NCI-H748 (cell line): ENCODE measurements around the gene R3HDML.
A peak's percentile ranks its signal among the peaks of the same experiment; 100 is the strongest.

ENCODE experiments used
- DNase-seq: peaks from one replicate; lab custom pipeline; 2025; ENCODE audit not compliant: unreplicated experiment; lab: John Stamatoyannopoulos, UW

R3HDML gene

DNA sequence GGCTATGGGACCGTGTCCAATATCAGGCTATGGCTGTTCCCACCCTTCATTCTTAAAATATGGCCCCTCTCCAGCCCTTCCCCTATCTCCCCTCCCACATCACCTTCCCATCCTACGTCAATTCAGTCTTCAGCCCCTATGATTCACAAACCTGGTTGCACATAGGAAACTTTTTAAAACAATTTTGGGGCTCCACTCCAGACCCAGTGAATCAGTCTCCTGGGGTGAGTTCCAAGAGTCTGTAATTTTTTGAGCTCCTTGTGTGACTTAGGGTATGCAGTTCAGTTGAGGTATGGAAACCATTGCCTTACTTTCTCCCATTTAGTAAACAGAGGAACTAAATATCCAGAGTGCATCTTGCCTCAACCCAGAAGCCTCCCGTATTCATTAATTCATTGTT, 24.2 kb downstream of the R3HDML start:
- no peak for DNase-seq

- DNase-seq, result no peak
These were observed 25.7 kb downstream of the R3HDML start for GRCh38 chr20:44362466-44362940.

- DNase-seq, result no peak
These were observed 27.2 kb downstream of the R3HDML start for GRCh38 chr20:44364068-44364467.

- DNase-seq, result no peak
These were observed 27.9 kb downstream of the R3HDML start for GRCh38 chr20:44364780-44365179.

GRCh38 chr20:44367746-44368145, 30.9 kb downstream of the R3HDML start:
- no peak for DNase-seq

DNA sequence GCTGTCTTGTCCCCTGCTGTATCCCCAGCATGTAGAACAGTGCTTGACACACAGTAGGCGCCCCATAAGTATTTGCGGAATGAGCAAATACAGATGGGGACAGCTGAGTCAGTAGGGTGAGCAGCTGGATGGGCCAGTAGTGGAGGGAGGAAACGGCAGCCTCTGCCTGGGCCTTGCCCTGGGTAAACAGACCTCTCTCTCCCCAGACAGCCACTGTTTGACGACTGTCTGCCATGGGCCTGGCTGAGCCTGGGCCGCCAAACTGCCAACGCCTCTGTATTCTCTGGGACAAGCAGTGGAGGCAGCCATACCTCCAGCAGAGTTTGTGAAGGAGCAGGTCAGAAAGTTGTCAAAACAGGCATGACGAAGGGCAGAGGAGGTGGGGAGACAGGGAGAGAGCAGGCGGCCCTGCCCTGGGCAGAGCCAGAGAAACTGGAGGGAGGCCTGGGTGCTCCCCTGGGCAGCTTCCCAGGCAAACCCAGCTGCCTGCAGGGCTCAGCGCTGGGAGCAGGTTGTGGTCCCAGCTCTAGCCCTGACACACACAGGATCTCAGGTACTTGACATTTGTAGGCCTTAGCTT, 33.9 kb downstream of the R3HDML start:
- no peak for DNase-seq

DNA sequence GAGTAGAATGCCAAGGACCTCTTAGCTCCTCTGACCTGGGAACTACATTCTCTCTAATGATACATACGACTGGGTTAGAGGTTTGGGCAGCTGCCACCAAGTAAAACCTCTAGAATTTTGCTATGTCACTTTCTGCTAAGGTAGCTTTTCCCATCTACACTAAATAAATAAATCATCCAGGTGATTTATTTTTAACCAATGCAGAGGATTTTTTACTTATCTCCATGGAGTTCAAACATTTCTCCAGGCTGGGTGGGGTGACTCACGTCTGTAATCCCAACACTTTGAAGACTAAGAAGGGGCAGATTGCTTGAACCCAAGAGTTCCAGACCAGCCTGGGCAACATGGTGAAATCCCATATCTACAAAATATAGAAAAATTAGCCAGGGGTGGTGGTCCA, 45.8 kb downstream of the R3HDML start:
- DNase-seq, result no peak

DNA sequence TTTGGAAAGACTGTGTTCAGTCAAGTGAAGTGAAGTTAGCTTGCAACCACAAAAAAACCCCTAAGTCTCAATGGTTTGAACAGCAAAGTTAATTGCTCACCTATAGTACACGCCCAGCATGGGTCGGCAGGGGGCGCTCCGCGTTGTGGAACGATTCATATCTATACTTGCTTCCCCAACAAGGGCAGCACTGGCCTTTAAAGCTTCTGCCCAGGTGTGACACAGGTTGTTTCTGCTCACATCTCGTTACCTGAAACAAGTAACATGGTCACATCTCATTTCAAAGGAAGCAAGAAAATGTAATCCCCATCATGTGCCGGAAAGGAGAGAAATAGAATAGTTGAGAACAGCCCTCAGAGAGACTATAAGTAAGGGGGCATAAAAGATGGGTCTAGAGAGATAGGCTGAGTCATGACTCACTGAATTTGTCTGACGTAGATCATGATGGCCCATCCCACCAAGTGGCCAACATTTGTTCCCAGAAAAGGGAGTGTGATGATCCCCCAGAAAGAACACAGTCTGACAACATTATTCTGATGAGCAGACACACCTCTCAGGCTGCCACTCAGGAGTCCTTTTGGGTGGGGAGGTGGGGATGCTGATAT, 47.7 kb downstream of the R3HDML start:
- DNase-seq, result peak; percentile 76

- DNase-seq, result peak; percentile 68
These were observed 51.7 kb downstream of the R3HDML start for GRCh38 chr20:44388466-44389023.

GRCh38 chr20:44389871-44390270, 53.0 kb downstream of the R3HDML start:
- DNase-seq, result no peak

DNA sequence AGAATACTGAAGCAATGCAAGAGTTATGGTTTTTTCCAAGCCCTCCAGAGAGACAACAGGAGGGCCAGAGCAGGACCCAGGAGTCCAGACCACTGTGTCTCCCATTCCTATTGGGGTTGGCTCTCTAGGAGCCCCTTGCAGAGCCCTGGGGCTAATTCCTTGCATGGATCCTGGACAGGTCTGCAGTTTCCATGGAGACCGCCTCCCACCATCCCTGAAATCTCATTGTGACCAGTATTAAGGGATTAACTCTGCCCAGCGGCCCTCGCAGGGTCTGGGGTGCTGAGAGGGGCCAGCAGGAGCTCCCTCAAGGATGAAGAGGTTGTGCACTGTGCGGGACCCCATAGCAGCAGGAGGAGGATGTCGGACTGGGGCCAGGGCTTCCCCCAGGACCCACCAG, 53.4 kb downstream of the R3HDML start:
- no peak for DNase-seq

GRCh38 chr20:44392088-44392775, 55.4 kb downstream of the R3HDML start:
- DNase-seq, result no peak

GRCh38 chr20:44392776-44393607, 56.1 kb downstream of the R3HDML start:
- DNase-seq, result no peak

DNA sequence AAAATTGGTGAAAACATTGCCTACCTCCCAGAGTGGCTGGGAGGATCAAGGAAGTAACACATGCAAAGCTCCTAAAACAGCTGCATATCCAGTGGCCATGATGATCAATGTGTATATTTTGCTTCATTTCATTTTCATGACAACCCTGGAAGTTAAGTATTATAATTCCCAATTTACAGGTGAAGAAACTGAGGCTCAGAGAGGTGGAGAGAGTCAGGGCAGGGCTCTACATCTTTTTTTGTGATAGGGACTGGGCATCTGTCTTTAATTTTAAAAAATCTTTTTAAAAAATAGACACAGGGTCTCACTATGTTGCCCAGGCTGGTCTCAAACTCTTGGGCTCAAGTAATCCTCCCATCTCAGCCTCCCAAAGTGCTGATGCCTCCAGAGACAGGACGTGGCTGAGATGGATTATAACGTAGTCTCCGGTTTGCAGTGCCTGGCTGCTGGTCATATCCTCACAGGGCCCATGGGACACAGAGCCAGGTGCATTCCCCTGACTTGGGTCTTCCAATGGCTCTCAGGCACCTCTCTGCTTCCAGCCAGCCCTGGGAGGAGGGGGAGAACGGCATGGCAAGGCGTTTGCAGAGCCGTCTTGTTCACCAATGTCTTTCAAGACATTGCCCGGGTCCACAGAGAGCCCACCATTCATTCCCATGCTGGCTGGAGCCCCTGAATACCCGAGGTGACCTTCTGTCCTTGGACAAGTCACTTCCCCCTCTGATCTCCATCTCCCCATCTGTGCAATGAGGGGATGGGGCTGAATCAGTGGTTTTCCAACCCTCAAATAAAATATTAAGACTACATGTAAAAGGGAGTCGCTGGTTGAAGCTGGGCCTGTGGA, 57.0 kb downstream of the R3HDML start:
- DNase-seq, result no peak

GRCh38 chr20:44394452-44394701, 57.5 kb downstream of the R3HDML start:
- no peak for DNase-seq

- DNase-seq, result no peak
These were observed 58.0 kb downstream of the R3HDML start for GRCh38 chr20:44394702-44395460.

DNA sequence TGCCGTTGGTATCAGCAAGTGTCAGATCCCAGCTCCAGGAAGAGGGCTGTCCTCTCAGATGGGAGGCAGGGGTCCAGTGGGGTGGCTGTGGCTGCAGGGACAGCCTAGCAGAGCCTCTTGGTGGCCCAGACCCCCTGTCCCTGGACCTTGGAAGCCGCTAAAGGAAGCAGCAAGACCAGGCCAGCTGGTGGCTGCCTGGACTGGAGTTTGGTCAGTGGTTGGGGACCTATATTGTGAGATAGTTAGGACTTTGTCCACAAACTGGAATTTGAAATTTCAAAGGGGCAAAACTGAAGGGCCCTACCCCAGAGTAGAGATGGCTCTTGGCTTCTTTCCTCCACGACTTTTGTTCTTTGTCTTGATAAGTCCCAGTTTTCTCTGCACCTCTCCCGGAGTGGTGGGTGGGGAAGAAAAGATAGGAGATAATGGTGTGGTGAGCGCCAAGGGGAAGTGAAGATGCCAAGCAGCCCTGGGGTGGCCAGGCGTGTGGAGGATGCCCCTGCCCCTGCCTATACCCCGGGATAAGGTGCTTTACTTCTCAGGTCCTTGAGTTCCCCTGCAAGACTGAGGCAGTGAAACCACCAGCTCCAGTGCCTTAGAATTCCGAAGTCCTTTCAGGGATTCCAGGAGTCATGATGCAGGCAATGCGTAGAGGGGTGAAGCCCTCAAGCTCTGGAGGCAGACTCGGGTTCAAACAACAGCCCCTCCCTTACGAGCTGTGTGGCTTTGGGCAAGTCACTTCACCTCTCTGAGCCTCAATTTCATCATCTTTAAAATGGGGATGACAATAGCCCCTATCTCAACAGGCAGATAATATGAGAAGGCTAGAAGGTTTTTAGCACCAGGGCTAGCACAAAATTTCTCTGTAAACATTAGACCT, 58.9 kb downstream of the R3HDML start:
- no peak for DNase-seq

GRCh38 chr20:44396369-44397130, 59.7 kb downstream of the R3HDML start:
- DNase-seq, result no peak
